SIG-M5 treated with dmso at 0.1 percent for 504 hours (cell line): ENCODE data around the gene SNAPC5.
"Not testable (repeated sequence)": the region's sequence is repeated elsewhere in the genome, so short reads cannot be mapped to it uniquely, and the experiment has no call there.

ENCODE experiments used
- DNase-seq: peaks from one replicate; lab custom pipeline; 2025; ENCODE audit not compliant: unreplicated experiment; lab: John Stamatoyannopoulos, UW

Gene SNAPC5

GRCh38 chr15:66491846-66492245 is 5.7 kb downstream of the SNAPC5 start:
- no peak for DNase-seq

- DNase-seq = no peak
Measured at GRCh38 chr15:66489179-66489791, 8.3 kb downstream of the SNAPC5 start.

- DNase-seq = no peak
Measured at GRCh38 chr15:66488525-66488924, 9.0 kb downstream of the SNAPC5 start.

- DNase-seq = no peak
Measured at GRCh38 chr15:66486887-66487286, 10.7 kb downstream of the SNAPC5 start.

GRCh38 chr15:66484539-66485112 is 12.9 kb downstream of the SNAPC5 start:
- DNase-seq = no peak

- peak; percentile 36 for DNase-seq
Measured at GRCh38 chr15:66483131-66483566, 14.4 kb downstream of the SNAPC5 start.

GRCh38 chr15:66482539-66482938 is 15.0 kb downstream of the SNAPC5 start:
- no peak for DNase-seq

- no peak for DNase-seq
Measured at GRCh38 chr15:66481107-66481856, 16.3 kb downstream of the SNAPC5 start.

- DNase-seq = no peak
Measured at GRCh38 chr15:66480267-66480666, 17.3 kb downstream of the SNAPC5 start.

- DNase-seq = no peak
Measured at GRCh38 chr15:66477011-66477410, 20.6 kb downstream of the SNAPC5 start.

- DNase-seq = no peak
Measured at GRCh38 chr15:66476535-66476934, 21.0 kb downstream of the SNAPC5 start.

GRCh38 chr15:66474963-66475362 is 22.6 kb downstream of the SNAPC5 start:
- DNase-seq = no peak

- no peak for DNase-seq
Measured at GRCh38 chr15:66474135-66474534, 23.4 kb downstream of the SNAPC5 start.

- no peak for DNase-seq
Measured at GRCh38 chr15:66472176-66472999, 25.2 kb downstream of the SNAPC5 start.

- DNase-seq = not testable (repeated sequence)
Measured at GRCh38 chr15:66470825-66471224, 26.7 kb downstream of the SNAPC5 start.

GRCh38 chr15:66467162-66468040 is 30.2 kb downstream of the SNAPC5 start:
- not testable (repeated sequence) for DNase-seq

GRCh38 chr15:66465294-66465693 is 32.3 kb downstream of the SNAPC5 start:
- not testable (repeated sequence) for DNase-seq

- no peak for DNase-seq
Measured at GRCh38 chr15:66462627-66463026, 34.9 kb downstream of the SNAPC5 start.

- no peak for DNase-seq
Measured at GRCh38 chr15:66461917-66462316, 35.6 kb downstream of the SNAPC5 start.

GRCh38 chr15:66461294-66461693 is 36.3 kb downstream of the SNAPC5 start:
- DNase-seq = not testable (repeated sequence)
